Activated naive CD4-positive, alpha-beta T cell treated with anti-CD3 and anti-CD28 coated beads, Interleukin-2, amount 50 U/mL, for 24 hours (primary cell): Measurements from ENCODE around the gene APRT.

ENCODE experiments used
- H3K27ac Mint-ChIP-seq: one replicate; pipeline ENCODE4 v1.8.0; 2021; ENCODE audit warnings: mild to moderate bottlenecking, mixed read lengths
- H3K27me3 Mint-ChIP-seq: one replicate; pipeline ENCODE4 v1.8.0; 2021; ENCODE audit warnings: mixed read lengths
- H3K36me3 Mint-ChIP-seq: one replicate; pipeline ENCODE4 v1.8.0; 2021; ENCODE audit warnings: mixed read lengths
- H3K4me1 Mint-ChIP-seq: one replicate; pipeline ENCODE4 v1.8.0; 2021; ENCODE audit warnings: mixed read lengths
- H3K4me3 Mint-ChIP-seq: one replicate; pipeline ENCODE4 v1.8.0; 2021; ENCODE audit warnings: mild to moderate bottlenecking, mixed read lengths
- H3K9me3 Mint-ChIP-seq: one replicate; pipeline ENCODE4 v1.8.0; 2021; ENCODE audit warnings: mixed read lengths

Gene APRT

DNA sequence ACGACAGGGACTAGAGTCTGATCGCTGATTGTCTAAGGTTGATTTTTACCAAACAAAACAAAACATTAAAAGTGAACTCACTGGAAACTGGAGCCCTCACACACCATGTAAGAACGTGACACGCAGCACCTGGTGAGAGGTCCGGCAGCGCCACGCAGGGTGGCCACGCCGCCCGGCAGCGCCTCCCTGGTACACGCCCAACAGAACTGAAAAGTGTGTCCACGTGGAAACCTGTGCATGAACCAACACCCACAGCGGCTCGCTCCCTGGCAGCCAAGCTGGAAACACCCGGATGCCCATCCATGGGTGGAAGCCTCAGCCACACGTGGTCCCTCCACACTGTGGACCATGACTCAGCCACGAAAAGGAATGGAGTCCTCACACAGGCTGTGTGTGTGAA, 35.9 kb upstream of the APRT start:
- Mint-ChIP-seq H3K27ac (no peak overlapping the region), H3K9me3 (no peaks in the 10 kb centered on the region), H3K4me1 (peaks cover 7% of the 10 kb centered on the region), H3K27me3 (no peaks in the 10 kb centered on the region), H3K4me3 (no peak overlapping the region), H3K36me3 (no peaks in the 10 kb centered on the region)

DNA sequence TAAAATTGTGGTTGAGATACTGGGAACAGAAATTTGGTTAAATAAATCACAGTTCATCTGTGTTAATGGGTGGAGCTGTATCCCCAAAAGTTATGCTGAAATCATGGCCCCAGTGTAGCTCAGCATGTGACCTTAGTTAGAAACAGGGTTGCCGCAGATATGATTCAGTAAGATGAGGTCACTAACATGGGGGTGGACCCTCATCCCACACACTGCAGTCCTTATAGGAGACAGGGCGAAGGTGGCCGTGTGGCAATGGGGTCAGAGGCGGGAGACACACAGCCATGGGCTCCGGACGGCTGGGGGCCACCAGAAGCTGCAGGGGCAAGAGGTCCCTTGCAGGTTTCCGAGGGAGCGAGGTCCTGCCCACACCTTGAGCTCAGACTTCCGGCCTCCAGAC, 34.4 kb upstream of the APRT start:
- Mint-ChIP-seq H3K4me1 (no peaks in the 10 kb centered on the region), H3K9me3 (no peaks in the 10 kb centered on the region), H3K27ac (no peak overlapping the region), H3K27me3 (no peaks in the 10 kb centered on the region), H3K36me3 (no peaks in the 10 kb centered on the region), H3K4me3 (no peak overlapping the region)

DNA sequence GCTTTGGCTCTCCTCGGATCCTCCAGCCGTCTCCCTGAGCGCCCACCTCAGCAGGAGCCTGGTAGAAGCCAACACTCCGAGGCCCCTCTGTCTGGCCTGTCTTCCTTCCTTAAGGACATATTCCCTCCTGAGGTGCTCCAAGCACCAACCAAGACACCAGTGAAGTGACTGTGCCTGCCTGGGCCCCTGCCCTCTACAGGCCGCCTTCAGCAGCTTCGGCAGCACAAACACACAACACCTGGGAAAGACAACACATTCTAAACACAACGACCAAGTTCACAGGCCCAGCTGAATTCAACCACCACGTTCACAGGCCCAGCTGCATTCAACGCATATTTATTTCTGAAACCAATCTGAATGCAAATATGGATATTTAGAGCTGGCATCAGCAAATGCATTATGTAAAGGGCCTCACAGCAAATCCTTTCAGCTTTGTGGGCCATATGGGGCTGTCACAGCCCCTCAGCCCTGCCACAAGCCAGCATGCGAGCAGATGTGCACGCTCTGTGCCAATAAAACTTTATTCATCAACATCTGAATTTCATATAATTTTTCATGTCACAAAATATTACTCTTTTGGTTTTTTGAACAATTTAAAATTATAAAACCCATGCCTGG, 32.8 kb upstream of the APRT start:
- Mint-ChIP-seq H3K4me1 (no peaks in the 10 kb centered on the region), H3K36me3 (peaks cover 2% of the 10 kb centered on the region), H3K27ac (no peak overlapping the region), H3K4me3 (no peak overlapping the region), H3K9me3 (no peaks in the 10 kb centered on the region), H3K27me3 (no peaks in the 10 kb centered on the region)

DNA sequence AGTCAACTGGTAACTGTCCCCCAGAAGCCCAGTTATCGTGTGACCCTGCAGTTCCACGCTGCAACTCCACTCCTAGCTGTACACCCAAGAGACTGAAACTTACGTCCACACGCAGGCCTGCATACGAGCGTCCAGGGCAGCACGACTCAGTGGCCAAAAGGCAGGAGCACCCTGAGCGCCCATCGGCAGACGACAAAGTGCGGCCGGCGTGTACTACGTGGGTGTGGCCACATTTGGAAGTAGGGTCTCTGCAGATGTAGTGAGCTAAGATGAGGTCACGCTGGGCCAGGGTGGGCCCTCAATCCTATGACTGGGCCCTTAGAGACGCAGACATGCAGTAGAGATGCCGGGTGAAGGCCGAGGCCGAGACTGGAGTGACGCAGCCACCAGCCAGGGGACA, 31.5 kb upstream of the APRT start:
- Mint-ChIP-seq H3K36me3 (peaks cover 2% of the 10 kb centered on the region), H3K4me3 (no peak overlapping the region), H3K27me3 (no peaks in the 10 kb centered on the region), H3K9me3 (no peaks in the 10 kb centered on the region), H3K4me1 (no peaks in the 10 kb centered on the region), H3K27ac (no peak overlapping the region)

DNA sequence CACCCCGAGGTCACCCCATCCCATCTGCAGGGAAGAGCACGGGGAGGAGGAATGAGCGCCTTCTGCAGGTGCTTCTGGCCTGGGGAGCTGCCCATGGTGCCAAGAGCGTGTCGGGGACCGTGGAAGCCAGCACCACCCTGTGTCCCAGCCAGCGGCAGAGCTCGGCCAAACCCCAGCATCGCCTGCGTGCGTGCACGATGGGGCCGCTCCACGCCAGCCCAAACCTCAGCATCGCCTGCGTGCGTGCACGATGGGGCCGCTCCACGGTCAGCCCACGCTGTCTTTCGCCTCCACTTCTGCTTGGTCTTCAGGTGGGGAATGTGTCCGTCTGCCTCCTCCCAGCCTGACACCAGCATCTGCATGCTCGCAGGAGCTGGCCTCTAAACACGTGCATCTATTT, 31.1 kb upstream of the APRT start:
- Mint-ChIP-seq H3K27ac (no peak overlapping the region), H3K36me3 (peaks cover 2% of the 10 kb centered on the region), H3K4me1 (no peaks in the 10 kb centered on the region), H3K27me3 (no peaks in the 10 kb centered on the region), H3K4me3 (no peak overlapping the region), H3K9me3 (no peaks in the 10 kb centered on the region)

DNA sequence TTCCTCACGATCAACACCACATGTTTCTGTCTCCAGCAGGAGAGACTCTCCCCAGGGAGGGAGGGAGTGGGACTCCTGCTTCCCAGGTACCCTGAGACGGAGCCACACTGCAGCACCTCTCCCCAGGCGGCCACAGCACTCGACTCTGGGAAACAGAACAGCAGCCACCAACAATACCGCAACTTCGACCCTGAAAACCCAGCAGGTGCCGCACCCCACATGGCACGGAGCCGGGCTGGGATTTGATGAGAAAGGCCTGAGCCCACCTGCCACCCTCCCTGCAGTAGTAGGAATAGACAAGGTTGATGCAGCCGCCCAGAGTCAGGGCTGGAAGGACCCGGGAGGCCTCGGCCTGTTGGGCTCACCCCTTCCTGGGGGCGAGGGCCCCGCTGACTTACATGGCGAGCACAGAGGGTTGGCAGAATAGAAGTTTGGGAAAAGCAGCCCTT, 30.6 kb upstream of the APRT start:
- no peaks in the 10 kb centered on the region for H3K9me3 Mint-ChIP-seq
- H3K27ac Mint-ChIP-seq, result no peak overlapping the region
- H3K4me3 Mint-ChIP-seq, result no peak overlapping the region
- no peaks in the 10 kb centered on the region for H3K27me3 Mint-ChIP-seq
- peaks cover 2% of the 10 kb centered on the region for H3K36me3 Mint-ChIP-seq
- H3K4me1 Mint-ChIP-seq, result no peaks in the 10 kb centered on the region

DNA sequence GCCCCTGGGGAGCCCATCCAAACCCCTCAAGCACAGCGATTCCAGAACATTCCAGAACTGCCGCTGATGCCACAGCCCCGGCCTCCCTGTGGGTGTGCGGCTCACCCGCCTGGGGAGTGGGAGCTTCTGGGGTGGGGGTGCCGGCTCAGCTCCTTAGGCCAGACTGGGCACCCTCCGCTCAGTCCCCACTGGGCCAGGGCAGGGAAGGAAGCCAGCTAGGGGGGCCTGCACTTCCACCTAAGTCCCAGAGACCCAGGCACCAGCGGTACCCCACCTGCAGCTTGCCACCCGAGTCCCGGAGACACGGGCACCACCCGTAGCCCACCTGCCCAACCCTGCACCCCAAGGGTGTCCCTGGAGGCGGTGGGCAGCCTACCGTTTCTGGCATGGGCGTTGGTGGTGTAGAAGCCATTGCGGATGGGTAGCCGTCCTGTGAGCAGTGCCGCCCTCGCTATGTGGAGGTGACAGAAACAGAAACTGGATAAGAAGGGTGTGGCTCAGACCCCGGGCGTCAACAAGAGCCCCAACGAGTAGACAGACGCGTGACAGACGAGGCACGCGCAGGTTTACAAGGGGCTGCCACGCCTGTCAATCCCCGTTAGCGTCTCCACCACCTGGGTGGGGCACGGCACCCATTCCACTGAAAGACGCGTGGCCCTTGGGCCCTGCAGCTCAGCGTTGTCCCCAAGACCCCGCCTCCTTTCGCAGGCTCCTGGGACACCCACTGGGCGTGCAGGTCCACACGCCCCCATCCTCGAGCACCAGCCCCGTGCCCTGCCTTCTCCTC, 30.0 kb upstream of the APRT start:
- H3K4me3 Mint-ChIP-seq, result no peak overlapping the region
- H3K36me3 Mint-ChIP-seq, result peaks cover 2% of the 10 kb centered on the region
- H3K9me3 Mint-ChIP-seq, result no peaks in the 10 kb centered on the region
- no peak overlapping the region for H3K27ac Mint-ChIP-seq
- no peaks in the 10 kb centered on the region for H3K4me1 Mint-ChIP-seq
- H3K27me3 Mint-ChIP-seq, result no peaks in the 10 kb centered on the region

DNA sequence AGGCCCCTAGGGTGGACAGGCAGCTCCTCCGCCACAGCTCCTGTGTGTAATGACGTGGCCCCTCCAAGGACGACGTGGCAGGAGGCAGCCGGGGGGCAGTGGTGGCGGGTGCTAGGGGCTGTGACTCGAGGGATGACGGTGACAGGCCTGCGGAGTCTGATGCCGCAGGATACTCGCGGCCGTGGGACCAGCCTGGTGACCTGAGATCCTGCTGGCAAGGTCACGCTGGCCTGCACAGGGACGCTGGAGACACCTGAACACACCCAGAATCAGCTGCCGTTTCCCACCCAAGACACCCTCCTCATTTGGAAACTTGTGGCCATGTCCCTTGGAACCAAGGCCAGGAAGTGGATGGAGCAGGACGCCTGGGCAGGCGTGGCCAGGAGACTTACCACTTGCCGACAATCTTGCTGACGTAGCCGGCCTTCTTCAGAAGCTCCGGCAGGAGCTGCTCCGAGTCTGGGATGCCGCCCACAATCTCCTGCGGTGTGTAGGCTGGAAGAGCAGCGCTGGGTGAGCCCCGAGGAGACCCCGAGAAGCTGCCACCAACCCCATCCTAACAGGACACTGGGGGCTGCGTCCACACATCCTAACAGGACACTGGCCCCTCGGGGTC, 29.0 kb upstream of the APRT start:
- Mint-ChIP-seq H3K27me3 (no peaks in the 10 kb centered on the region), H3K36me3 (peaks cover 2% of the 10 kb centered on the region), H3K4me3 (no peak overlapping the region), H3K27ac (no peak overlapping the region), H3K4me1 (no peaks in the 10 kb centered on the region), H3K9me3 (no peaks in the 10 kb centered on the region)

DNA sequence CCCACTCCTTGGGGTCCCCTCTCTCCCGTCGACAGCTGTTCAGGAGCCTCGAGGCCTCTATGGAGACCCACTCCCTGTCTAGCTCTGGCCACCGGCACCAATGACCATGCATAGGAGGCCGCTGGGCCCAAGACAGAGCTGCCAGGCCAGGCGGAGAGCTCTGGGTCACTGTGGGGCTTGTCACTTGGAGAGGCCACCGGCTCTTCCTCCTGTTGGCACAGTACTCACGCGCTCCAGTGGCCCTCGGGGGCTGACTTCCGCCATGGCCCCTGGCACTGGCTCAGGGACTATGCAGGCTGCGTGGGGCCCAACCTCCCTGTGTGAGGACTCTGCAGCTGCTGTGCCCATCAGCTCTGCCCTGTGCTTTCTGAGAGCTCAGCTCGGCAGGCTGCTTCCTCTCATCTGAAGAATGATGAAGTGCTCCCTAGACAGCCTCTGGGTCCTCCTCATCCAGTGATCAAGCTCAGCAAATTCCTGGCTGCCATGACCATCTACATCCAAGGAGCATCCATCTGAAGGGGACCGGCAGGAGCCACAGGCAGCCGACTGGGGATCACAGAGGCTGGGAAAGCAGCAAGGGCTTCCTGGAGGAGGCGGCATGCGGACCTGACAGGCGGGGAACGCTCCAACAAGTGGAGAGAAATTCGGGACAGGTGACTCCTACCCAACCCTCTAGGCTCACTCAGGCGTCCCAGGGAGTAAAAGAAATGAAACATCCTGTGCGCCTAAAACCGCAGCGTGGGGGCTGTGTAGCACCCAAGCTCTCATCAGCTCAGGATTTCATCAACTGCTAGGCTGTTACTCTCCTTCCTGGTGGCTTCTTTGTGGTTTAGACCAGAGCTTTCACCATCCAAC, 28.2 kb upstream of the APRT start:
- H3K4me1 Mint-ChIP-seq, result no peaks in the 10 kb centered on the region
- no peaks in the 10 kb centered on the region for H3K27me3 Mint-ChIP-seq
- H3K27ac Mint-ChIP-seq, result no peak overlapping the region
- no peak overlapping the region for H3K4me3 Mint-ChIP-seq
- no peaks in the 10 kb centered on the region for H3K9me3 Mint-ChIP-seq
- H3K36me3 Mint-ChIP-seq, result peaks cover 2% of the 10 kb centered on the region

DNA sequence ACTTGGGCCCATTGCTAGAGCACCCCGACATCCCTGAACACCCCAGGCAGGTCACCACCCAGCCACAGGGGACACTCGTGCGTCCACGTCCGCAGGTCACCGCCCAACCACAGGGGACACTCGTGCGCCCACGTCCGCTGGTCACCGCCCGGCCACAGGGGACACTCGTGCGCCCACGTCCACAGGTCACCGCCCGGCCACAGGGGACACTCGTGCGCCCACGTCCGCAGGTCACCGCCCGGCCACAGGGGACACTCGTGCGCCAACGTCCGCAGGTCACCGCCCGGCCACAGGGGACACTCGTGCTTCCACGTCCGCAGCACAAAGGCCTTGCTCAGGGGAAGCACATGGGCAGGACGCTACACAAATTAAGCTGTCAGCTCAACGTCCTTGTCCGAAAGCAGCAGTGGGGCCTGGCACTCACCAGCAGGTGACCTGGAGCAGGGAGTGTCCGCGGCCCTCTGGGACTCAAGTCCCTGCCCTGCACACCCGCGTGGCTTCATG, 27.4 kb upstream of the APRT start:
- Mint-ChIP-seq H3K27me3 (no peaks in the 10 kb centered on the region), H3K27ac (no peak overlapping the region), H3K36me3 (peaks cover 2% of the 10 kb centered on the region), H3K4me3 (no peak overlapping the region), H3K4me1 (no peaks in the 10 kb centered on the region), H3K9me3 (no peaks in the 10 kb centered on the region)

DNA sequence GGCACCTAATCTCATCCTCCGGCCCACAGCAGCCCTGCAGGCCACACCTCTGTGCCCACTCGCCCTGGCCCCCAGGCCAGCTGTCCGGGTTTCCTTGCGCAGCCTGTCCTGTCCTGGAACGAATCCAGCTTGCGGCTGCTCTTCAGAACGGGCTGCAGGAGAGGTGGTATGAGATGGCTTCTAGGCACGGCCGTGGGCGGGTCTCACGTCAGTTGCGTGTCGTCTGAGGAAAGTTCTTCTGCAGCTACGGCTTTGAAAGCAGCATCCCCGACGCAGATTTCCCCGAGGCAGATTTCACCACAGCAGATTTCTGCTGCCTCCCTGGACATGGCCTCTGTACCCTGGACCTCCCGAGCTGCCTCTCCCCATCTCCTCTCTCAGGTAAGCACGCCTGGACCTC, 26.8 kb upstream of the APRT start:
- Mint-ChIP-seq H3K4me1 (no peaks in the 10 kb centered on the region), H3K4me3 (no peak overlapping the region), H3K36me3 (peaks cover 2% of the 10 kb centered on the region), H3K9me3 (no peaks in the 10 kb centered on the region), H3K27ac (no peak overlapping the region), H3K27me3 (no peaks in the 10 kb centered on the region)

DNA sequence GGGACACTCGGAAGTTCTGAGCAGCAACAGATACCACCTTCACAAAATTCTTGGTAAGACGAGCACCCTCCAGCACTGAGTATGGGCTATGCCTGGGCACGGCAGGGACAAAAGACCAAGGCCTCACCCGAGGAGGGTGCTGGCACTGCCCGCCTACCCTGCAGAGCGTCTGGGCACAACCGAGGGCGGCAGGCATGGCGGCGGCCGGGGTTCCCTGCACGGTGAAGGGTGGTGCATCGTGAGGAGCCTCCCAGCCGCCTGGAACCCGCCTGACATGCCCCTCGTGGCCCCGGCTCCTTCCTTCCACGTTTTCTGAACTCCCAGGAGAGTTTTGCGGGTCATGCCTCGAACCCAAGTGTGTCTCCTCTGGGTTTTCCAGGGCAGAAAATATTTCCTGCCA, 26.1 kb upstream of the APRT start:
- Mint-ChIP-seq H3K27me3 (no peaks in the 10 kb centered on the region), H3K27ac (no peak overlapping the region), H3K36me3 (peaks cover 2% of the 10 kb centered on the region), H3K4me1 (no peaks in the 10 kb centered on the region), H3K4me3 (no peak overlapping the region), H3K9me3 (no peaks in the 10 kb centered on the region)

DNA sequence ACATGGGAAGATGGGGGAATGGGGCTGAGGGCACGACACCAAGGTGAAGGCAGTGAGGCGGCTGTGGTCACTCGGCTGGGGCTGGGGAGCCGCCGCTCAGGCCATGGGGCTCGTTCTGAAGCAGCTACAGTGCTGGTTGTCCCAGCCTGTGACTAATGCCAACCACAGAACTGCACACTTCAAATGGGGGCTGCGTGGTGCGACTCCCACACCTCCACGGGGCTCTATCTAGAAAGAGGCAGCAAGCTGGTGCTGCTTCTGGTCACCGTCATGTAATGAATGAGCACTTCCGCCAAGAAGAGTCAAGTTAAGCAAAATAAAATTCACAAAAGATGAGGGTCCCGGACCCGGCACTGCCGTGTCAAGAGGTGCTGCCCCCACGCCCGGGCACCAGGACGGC, 25.1 kb upstream of the APRT start:
- Mint-ChIP-seq H3K4me1 (no peaks in the 10 kb centered on the region), H3K9me3 (no peaks in the 10 kb centered on the region), H3K27me3 (no peaks in the 10 kb centered on the region), H3K27ac (no peak overlapping the region), H3K36me3 (peaks cover 2% of the 10 kb centered on the region), H3K4me3 (no peak overlapping the region)

DNA sequence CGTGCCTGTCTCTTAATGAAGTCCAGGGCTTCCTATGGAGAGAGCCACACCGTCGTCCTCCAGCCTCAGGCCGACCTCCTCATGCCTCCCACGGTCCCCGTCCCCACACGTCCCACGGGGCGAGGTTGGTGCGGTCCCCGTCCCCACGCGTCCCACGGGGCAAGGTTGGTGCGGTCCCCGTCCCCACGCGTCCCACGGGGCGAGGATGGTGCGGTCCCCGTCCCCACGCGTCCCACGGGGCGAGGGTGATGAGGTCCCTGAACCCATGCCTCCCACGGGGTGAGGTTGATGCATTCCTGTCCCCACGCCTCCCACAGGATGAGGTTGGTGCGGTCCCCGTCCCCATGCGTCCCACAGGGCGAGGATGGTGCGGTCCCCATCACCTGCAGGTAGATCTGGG, 24.1 kb upstream of the APRT start:
- Mint-ChIP-seq H3K27ac (no peak overlapping the region), H3K9me3 (no peaks in the 10 kb centered on the region), H3K36me3 (peaks cover 2% of the 10 kb centered on the region), H3K4me3 (no peak overlapping the region), H3K4me1 (no peaks in the 10 kb centered on the region), H3K27me3 (no peaks in the 10 kb centered on the region)

DNA sequence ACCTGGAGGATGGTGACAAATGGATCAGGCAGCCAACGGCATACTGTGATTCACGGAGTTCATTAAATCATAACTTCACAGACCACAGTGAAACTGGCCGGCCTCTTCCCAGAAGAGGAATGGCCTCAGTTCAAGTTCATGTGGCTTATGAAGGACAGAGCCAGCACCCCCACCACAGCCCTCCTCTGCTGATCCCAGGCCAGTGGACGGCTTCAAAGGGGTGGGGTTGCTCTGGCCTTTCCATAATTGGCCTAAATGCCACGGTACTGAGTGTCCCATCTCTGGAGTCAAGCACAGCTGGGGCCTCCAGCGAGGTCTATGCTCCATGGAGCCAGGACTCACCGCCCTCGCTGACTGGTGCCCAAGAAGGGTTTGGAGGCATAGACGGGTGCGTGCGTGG, 23.7 kb upstream of the APRT start:
- Mint-ChIP-seq H3K27me3 (no peaks in the 10 kb centered on the region), H3K36me3 (peaks cover 2% of the 10 kb centered on the region)

More for the DNA sequence above, 23.7 kb upstream of the APRT start:
- Mint-ChIP-seq H3K9me3 (no peaks in the 10 kb centered on the region), H3K27ac (no peak overlapping the region), H3K4me3 (no peak overlapping the region), H3K4me1 (no peaks in the 10 kb centered on the region)
